Measurements from ENCODE around the gene TKTL1. TPM values are rescaled to one million over a fixed set of nuclear protein-coding genes. Genes with fewer than 3 reads are reported as not detected.

TKTL1 gene
- total RNA-seq, 3 donors from 2014 or later (not counting 1 experiment from before 2014, with no cell fraction given), result 17.1 to 42.8 (median 28.8) TPM

DNA sequence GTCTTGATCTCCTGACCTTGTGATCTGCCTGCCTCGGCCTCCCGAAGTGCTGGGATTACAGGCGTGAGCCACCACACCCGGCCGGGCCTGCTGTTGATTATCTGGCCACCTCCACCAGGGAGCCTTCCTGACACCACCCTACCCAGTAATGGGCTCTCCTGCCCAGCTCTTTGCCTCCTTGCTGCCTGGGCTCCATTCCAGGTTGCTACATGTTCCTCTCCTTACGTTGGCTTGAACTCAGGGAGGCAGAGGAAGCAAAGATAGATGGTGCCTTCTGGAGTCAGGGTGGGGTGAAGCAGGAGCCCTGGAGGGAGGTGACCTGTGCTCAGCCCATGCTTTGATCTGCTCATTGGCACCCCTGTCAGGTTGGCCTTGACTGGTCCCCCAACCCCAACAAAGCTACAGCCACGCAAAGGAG is 52.5 kb downstream of the TKTL1 start:
- H3K9me3 Mint-ChIP-seq, result no peaks in the 10 kb centered on the region
- ATAC-seq (no peak), DNase-seq (peak; percentile 14 to 29)
- Histone ChIP-seq H3K36me3 (ENCODE audit: control insufficient read depth, insufficient read depth, low read length) (peaks cover 51% of the 10 kb centered on the region), H3K27me3 (ENCODE audit: control insufficient read depth, insufficient read depth, low read length) (no peaks in the 10 kb centered on the region), H3K4me1 (ENCODE audit: control insufficient read depth, insufficient read depth, low read length) (peaks cover 62% of the 10 kb centered on the region), H3K9me3 (ENCODE audit: control insufficient read depth, insufficient read depth, low read length) (no peaks in the 10 kb centered on the region), H3K4me3 (ENCODE audit: low read length) (no peak overlapping the region), H3K27ac (ENCODE audit: low read length) (peak overlapping the region; percentile 74)
- intact Hi-C loops (cut with micrococcal nuclease), result loop anchor here (10.0 kb wide), 1 partner anchor 47 kb away; the partner anchor contains the start of gene RPL10
- no peaks in the 10 kb centered on the region for H3K36me3 Mint-ChIP-seq
- peak overlapping the region; percentile 98 to 100 for H3K27ac Mint-ChIP-seq
- peak overlapping the region; percentile 46 for H3K4me3 Mint-ChIP-seq
- TF ChIP-seq, protein P1, sequence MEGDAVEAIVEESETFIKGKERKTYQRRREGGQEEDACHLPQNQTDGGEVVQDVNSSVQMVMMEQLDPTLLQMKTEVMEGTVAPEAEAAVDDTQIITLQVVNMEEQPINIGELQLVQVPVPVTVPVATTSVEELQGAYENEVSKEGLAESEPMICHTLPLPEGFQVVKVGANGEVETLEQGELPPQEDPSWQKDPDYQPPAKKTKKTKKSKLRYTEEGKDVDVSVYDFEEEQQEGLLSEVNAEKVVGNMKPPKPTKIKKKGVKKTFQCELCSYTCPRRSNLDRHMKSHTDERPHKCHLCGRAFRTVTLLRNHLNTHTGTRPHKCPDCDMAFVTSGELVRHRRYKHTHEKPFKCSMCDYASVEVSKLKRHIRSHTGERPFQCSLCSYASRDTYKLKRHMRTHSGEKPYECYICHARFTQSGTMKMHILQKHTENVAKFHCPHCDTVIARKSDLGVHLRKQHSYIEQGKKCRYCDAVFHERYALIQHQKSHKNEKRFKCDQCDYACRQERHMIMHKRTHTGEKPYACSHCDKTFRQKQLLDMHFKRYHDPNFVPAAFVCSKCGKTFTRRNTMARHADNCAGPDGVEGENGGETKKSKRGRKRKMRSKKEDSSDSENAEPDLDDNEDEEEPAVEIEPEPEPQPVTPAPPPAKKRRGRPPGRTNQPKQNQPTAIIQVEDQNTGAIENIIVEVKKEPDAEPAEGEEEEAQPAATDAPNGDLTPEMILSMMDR (IDR thresholded peaks at IDR 0.05), result no peak
- no peaks in the 10 kb centered on the region for H3K27me3 Mint-ChIP-seq (ENCODE audit: low read depth in 2 of 2)
- peaks cover 25 to 36% of the 10 kb centered on the region in 2 donors for H3K4me1 Mint-ChIP-seq
- 60% methylated on average over 6 of the region's 7 CpGs for WGBS (ENCODE audit: insufficient coverage)

GRCh38 chrX:154348646-154349358 is 53.2 kb downstream of the TKTL1 start:
- ATAC-seq (no peak), DNase-seq (peak; percentile 21 to 24)
- TF ChIP-seq, protein P1 (IDR thresholded peaks at IDR 0.05), result no peak
- H3K27me3 ChIP-seq (ENCODE audit: control insufficient read depth, insufficient read depth, low read length), result no peaks in the 10 kb centered on the region
- H3K27me3 Mint-ChIP-seq (ENCODE audit: low read depth in 2 of 2), result no peaks in the 10 kb centered on the region
- H3K4me1 ChIP-seq (ENCODE audit: control insufficient read depth, insufficient read depth, low read length), result peaks cover 69% of the 10 kb centered on the region
- no peaks in the 10 kb centered on the region for H3K9me3 Mint-ChIP-seq
- peaks cover 57% of the 10 kb centered on the region for H3K36me3 ChIP-seq (ENCODE audit: control insufficient read depth, insufficient read depth, low read length)
- peak overlapping the region; percentile 61 for H3K4me3 Mint-ChIP-seq
- no peaks in the 10 kb centered on the region for H3K36me3 Mint-ChIP-seq
- intact Hi-C loops (cut with micrococcal nuclease), result loop anchor here (10.0 kb wide), 1 partner anchor 46 kb away; the partner anchor contains the start of gene RPL10
- peak overlapping the region; percentile 88 for H3K27ac ChIP-seq (ENCODE audit: low read length)
- H3K27ac Mint-ChIP-seq, result peak overlapping the region; percentile 98 to 100
- peaks cover 25 to 36% of the 10 kb centered on the region in 2 donors for H3K4me1 Mint-ChIP-seq
- no peaks in the 10 kb centered on the region for H3K9me3 ChIP-seq (ENCODE audit: control insufficient read depth, insufficient read depth, low read length)
- no peak overlapping the region for H3K4me3 ChIP-seq (ENCODE audit: low read length)
- 71% methylated on average over 23 of the region's 24 CpGs for WGBS (ENCODE audit: insufficient coverage)

- Histone ChIP-seq H3K9me3 (ENCODE audit: control insufficient read depth, insufficient read depth, low read length) (no peaks in the 10 kb centered on the region), H3K4me1 (ENCODE audit: control insufficient read depth, insufficient read depth, low read length) (peaks cover 76% of the 10 kb centered on the region), H3K27ac (ENCODE audit: low read length) (peak overlapping the region; percentile 88), H3K36me3 (ENCODE audit: control insufficient read depth, insufficient read depth, low read length) (peaks cover 64% of the 10 kb centered on the region), H3K27me3 (ENCODE audit: control insufficient read depth, insufficient read depth, low read length) (no peaks in the 10 kb centered on the region), H3K4me3 (ENCODE audit: low read length) (no peak overlapping the region)
- peak in 1 of 3 donors; percentile 10 for ATAC-seq
- Mint-ChIP-seq H3K9me3 (no peaks in the 10 kb centered on the region), H3K4me3 (peak overlapping the region; percentile 61), H3K27me3 (ENCODE audit: low read depth in 2 of 2) (no peaks in the 10 kb centered on the region), H3K4me1 (peaks cover 25 to 36% of the 10 kb centered on the region in 2 donors), H3K36me3 (no peaks in the 10 kb centered on the region), H3K27ac (peak overlapping the region; percentile 98 to 100)
- peak; percentile 35 to 42 for DNase-seq
- WGBS (ENCODE audit: insufficient coverage), result 59% methylated on average over 19 of the region's 19 CpGs
- TF ChIP-seq, protein P1 (IDR thresholded peaks at IDR 0.05), result no peak
- intact Hi-C loops (cut with micrococcal nuclease), result loop anchor here (10.0 kb wide), 1 partner anchor 45 kb away; the partner anchor contains the start of gene RPL10
Observed at GRCh38 chrX:154349359-154349935, 53.9 kb downstream of the TKTL1 start.

All from natural killer cell (primary cell).